CD4-positive, alpha-beta T cell treated with Interleukin-17A for 4 hours (primary cell): ENCODE results near the gene CCDC85A.
"Not testable (repeated sequence)": the region's sequence is repeated elsewhere in the genome, so short reads cannot be mapped to it uniquely, and the experiment has no call there.

ENCODE experiments used
- DNase-seq: peaks from one replicate; pipeline ENCODE4 v3.0.0-alpha.2; 2020; ENCODE audit warnings: mixed read lengths

The CCDC85A gene

DNA sequence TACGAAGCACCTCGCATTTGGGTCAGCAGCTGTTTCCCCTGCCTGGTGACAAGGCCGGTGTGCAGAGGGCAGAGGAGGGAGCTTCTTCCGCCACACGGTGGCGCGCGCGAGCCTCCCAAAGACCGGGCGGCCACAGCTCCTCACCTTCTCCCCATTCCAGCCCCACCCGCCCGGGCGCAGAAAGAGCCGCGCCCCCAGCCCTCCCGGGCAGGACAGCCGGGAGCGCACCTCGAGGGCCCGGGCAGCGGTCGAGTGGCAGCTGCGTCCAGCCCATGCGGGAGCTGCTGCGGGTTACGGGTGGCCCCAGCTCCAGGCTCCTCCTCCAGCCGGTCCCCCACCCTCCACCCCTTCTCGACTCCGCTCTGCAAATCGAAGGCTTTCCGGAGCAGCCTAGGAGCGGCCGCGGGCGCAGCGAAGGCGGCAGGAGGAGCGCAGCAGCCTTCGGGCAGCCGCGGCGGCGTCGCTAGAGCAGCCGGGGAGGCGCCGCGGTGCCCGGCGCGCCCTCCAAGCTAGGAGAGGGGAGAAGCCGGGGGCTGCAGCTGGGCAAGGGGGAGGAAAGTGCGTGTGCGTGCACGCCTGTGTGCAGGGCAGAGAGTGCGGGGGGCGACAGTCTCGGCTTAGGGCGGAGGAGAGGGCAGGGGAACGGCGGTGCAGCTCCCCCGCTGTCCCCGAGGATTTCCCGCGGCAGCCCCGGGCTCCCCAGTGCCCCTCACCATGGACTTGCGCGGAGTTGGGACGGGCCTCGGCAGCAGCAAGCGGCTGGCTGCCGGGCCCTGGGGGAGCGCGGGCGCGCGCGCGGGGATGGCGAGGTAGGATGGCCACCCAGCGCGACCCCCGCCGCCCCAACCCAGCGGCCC is at the start of gene CCDC85A:
CCDC85A (plus strand) TSS at position 348 of the 857 bp plus-strand sequence. CDS start 635 bp downstream, outside the sequence.
- peak; percentile 45 for DNase-seq

DNA sequence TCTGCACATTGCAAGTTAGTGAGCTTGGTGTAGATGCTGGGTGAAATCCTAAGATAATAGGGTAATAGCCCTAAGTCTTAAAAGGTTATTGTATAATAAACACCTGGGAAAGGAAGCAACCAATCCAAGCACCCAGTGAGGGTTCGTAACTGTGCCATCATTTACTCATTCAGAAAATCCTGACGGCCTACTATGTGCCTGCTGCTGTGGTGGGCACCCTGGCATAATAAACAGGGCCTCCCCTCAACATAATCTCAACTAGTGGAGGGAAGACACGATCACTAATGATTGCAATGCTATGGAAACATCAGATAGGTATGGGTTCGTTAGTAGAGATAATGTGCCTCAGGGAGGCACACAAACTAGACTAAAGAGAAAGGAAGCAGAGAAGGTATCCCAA is 48.9 kb upstream of the CCDC85A start:
- no peak for DNase-seq

DNA sequence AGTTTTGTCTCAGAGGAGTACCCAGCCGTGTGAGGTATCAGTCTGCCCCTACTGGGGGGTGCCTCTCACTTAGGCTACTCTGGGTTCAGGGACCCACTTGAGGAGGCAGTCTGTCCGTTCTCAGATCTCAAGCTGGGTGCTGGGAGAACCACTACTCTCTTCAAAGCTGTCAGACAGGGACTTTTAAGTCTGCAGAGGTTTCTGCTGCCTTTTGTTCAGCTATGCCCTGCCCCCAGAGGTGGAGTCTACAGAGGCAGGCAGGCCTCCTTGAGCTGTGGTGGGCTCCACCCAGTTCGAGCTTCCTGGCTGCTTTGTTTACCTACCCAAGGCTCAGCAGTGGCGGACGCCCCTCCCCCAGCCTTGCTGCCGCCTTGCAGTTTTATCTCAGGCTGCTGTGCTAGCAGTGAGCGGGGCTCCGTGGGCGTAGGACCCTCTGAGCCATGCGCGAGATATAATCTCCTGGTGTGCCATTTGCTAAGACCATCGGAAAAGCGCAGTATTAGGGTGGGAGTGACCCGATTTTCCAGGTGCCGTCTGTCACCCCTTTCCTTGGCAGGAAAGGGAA is 41.2 kb upstream of the CCDC85A start:
- DNase-seq = not testable (repeated sequence)

DNA sequence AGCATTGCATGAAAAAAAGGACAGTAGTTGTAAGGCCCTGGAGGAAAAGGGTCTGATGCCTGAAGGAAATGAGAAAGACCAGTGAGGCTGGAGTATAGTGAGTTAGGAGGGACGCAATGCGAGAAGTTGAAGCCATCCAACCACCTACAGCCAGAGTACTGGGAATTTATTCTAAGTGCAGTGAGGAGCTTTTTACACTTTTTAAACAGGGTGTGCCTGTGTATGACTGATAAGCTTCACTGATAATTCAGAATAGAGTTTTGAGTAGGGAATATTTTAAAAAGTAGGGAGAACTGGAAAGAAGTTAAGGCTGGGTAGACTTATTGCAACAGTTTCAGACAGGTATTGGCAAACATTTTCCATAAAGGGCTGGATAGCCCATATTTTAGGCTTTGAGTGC is 35.9 kb upstream of the CCDC85A start:
- DNase-seq = no peak

DNA sequence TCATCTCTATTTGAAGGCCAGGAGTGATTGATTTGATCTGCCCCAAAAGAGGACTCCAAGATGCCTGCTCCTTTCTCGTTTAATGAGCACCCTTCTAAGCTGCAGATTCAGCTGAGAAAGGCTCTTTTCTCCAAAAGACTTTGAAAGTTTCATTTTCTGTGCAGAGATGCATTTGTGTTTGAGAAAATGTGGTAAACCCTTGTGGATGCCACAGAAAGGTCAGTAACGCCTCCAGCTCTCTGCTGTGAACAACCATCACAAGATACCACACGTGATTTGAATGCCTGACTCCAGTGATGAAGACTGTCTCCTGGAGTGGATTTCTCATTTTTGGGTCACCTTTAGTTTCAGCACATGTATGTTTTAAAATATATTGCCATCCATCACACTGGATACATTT is 35.0 kb upstream of the CCDC85A start:
- no peak for DNase-seq

DNA sequence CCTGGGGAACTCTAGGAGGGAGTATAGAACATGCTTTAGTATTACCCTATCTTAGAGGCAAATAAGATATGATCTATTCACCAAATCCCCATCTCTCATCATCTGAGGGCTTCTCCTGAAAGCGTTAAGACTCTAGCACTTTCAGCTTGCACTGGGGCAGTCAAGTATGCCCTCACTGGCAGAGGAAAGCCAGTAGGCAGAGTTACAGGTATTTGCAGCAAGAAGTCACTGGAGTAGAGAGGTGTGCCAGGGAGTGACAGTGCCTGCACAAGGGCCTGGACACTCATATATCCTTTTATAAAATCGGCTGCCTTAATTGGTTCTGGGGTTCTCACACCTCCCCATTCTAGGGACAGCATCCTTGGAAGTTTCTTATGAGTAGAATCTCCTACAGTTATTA is 31.9 kb upstream of the CCDC85A start:
- no peak for DNase-seq

DNA sequence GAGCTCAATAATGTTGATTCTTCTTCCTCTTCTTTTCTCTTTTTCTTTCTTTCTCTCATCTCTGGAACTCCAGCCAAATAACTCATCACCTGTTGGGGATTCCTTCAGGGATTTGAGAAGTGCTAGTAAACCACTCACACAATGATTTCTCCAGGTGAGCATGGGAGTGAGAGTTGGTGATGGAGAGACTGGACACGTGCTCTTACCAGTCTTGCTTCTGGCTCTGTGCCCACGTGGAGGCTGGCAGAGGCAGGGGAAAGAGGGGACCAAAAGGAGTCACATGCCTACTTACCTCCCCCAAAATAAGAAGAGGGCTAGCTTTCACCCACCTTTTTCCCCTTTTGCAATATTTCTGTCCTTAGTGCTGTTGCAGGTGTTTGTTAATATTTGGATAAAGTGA is 28.6 kb upstream of the CCDC85A start:
- no peak for DNase-seq

DNA sequence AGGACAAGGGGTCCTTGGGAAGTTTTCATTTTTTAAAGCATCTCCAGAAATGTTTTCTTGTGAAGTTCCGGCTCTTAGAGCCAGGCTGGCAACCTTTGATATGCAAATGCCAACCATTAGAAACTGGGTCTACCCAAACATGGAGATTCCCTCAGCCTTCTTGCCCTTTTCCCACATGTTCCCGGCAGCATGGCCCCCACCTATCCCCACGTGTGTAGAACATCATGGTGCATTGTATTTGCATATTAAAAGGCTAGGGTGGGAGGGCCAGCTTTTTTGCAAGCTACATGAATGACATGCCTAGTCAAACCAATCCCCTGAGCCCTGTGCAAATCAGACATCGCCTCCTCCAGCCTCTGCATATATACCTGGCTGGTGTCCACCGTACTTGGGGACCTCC is 23.9 kb upstream of the CCDC85A start:
- DNase-seq = not testable (repeated sequence)

DNA sequence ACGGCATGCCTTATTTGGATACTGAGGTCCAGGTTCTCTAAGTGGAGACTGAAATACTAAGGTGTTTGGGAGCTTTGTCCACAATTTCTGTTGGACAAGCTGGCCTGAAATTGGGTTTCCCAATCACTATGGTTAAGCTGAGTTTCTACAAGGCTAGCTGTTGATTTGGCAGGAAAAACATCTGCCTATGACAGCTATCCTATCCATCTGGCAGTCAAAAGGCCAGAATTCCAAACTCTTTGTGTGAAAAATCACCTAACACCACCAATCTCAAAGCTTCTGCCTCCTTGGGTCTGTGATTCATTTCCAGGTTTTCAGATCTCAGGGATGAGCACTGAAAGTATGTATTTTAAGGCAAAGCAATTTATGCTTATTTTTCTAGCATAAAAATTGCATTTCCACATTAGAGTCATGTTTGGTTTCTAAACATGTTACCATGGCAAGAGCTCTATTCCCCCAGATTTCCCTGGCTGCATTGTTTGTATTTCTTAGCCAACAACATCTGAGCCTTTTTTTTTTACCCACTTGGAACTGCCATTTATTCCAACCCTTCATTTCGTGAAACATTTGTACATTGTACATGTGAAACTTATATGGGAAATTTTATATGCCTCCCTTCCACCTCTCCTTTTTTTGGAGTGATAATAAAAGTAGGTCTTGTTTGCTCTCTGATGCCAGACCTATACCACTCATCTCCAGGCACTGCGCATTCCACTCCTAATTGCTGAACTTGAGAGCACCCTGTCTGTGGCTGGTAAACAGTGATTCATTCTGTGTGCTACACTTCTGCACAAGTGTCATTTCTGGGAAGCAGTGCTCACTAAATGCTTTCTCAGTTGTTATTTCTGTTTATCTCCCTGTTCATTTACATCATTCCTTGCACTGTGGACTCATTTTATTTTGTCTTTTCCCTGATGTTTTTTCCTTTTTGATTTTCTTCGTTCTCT is 15.9 kb upstream of the CCDC85A start:
- DNase-seq = no peak

DNA sequence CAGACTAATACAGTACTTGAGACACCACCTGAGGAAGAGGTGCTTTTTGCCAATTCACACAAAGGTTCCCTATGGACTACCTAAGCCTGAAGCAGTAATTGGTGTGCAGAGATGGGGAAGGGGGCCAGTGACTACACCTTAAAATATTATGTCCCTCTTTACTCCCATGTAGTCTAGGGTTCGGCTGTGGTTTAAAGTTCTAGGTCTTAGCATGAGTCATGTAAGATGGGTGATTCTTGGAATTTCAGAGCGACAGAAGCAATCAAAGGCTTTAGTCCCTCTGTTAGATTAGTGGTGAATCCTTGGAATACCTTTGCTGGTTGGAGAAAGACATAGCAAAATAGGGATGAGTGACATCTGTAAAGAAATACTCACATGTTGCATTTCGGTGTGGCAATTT is 14.3 kb upstream of the CCDC85A start:
- DNase-seq = no peak

DNA sequence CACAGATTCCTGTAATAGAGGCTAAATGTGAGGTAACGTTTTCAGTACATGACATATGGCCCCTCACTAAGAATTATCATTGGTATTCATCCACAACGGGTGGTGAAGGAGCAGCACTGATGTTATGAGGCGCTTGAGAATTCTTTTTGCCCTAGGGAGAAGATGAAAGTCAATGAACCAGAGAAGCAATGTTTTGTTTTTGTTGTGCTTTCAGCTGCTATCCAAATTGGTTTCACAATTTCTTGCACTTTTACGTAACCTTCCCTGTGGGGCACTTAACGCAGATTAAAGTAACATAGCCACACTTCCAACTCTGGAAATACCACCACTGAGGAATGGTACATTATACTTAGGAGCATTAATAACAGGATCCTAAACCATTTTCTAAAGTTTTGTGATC is 13.3 kb upstream of the CCDC85A start:
- DNase-seq = no peak

DNA sequence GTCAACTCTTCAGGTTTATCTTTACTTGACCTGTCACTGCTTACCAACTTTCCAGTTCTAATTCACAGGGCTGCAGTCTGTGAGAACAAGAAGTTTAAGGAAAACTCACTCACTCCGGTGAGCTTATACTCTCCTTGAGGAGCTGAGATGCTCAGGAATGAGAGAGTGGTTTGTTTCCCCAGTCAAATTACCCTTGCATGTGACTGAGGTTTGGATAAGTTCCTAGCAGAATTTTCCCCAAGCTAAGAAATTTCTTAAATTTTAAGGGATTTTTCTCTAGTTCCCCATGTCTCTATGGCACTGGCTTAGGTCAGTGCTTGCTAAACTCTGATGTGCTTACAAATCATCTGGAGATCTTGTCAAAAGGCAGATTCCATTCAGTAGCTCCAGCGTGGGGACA is 12.8 kb upstream of the CCDC85A start:
- DNase-seq = no peak

DNA sequence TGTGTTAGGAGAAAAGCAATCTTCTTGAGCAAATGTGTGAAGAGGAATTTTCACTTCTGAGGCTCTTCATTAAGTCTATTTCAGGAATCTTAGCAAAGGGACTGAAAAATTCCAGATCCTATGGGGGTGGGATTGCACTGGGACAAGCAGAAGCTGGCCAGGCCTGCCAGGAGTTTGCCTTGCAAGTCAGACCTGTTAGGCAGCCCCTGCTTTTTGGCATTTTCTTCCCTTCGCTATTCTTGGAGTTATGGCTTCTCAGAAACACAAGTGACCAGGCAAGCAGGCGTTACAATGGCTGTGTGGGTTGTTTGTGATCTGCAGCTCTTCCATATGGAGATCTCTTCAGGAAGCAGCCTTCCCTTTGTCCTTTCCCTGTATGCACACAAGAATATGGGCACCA is 8.0 kb upstream of the CCDC85A start:
- no peak for DNase-seq

DNA sequence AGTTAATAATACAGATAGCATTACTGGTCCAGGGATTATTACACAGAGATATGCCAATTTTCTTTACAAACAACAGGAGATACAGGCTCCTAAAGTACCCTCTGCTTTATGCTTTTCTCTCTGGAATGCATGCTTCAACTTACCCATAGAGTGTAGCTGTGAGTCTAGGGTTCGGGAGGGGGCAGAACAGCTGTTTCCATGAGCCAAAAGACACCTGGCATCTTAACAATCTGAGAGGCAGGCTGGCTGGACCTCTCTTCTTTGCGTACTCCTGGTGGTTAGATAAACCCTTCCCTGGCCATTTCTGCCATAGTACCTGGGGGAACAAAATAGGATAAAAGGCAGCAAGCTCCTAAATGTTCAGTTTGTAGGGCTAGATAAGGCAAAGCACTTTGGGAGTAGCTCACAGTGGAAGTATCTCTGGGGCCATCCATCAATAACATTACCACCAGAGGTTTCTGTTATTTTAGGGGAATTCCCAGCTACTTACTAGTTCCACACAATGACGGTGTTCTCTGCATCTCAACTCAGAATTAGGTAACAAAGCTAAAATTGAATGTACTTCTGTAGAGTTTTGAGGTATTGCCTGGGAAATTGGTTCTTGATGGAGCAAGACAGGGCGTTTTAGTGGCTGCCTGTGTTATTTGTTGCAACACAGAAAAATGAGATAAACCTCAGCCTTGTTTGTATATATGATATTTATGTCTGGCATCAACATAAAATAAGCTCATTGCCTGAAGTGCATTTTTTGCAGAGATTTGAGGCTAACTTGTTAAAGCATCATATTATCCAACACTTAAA is 6.2 kb upstream of the CCDC85A start:
- DNase-seq = no peak

DNA sequence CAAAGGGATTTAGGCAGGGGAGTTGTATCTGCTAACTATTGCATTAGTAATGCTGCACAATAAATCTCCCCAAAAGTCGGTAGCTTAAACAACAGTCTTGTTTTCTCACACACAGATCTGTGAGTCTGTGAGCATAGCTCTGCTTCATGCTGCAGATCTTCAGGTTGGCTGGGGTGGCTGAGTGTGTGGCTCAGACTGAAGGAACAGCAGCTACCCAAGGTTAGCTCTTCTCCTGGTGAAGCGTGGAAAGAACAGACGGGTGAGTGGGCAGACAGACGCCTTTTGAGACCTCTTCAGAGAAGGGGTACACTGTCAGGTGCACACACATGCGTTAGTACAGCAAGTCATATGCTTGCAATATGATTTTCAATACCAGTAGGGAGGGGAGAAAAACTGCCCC is 3.9 kb upstream of the CCDC85A start:
- no peak for DNase-seq

DNA sequence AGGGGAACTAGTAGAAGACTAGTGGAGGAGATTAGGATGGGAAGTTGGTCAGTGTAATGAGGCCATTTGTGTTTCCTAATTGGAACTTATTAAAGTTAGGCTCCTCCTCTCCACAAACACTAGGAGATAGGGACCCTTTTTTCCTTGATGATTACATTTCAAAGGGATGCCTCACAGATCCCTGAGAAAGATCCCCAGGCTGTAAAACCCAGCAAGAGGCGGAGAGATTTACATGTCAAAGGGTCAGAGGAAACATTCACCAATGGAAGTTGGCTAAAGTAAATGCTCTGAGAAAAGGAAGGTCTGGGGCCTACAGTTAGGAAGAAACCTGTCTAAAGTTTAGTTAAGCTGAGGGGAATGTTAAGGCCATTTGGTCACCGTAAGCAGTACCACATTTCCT is 1.4 kb upstream of the CCDC85A start:
- DNase-seq = no peak

DNA sequence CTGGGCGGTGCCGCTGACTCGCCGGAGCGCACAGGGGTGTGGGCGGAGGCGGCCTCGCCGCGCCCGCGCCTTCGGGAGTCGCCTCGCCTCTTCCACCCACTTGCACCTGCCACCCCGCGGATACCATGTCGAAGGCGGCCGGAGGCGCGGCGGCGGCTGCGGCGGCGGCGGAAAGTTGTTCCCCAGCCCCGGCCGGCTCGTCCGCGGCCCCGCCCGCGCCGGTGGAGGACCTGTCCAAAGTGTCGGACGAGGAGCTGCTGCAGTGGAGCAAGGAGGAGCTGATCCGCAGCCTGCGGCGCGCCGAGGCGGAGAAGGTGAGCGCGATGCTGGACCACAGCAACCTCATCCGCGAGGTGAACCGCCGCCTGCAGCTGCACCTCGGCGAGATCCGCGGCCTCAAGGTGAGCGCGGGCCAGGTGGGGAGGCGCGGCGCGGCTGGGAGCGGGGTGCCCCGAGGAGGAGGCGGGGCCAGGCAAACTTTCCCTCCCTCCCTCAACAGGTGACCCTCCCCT is 766 bp downstream of the CCDC85A start:
- DNase-seq = no peak

DNA sequence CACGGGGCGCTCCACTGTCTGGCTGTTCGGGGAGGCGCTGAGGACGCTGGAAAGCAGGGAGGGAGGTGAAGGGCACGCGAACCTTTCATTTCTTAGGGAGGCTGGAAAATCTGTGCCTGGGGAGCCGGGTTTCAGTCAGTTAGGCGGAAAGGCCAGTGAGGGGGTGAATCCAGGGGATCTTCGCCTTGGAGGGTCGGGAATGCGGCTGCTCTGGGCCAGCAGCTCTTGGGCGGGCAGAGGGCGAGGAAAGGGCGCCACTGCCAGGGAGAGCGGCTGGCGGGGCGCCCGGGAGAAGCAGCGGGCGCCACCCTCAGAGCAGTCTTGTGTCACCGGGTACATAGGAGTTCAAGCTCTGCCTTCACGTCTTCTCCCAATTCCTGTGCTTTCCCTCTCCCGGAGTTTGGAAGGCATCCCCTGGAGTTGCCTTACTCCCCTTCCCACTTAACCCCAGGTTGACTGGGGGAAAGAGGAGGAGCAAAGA is 1.4 kb downstream of the CCDC85A start:
- DNase-seq = no peak

DNA sequence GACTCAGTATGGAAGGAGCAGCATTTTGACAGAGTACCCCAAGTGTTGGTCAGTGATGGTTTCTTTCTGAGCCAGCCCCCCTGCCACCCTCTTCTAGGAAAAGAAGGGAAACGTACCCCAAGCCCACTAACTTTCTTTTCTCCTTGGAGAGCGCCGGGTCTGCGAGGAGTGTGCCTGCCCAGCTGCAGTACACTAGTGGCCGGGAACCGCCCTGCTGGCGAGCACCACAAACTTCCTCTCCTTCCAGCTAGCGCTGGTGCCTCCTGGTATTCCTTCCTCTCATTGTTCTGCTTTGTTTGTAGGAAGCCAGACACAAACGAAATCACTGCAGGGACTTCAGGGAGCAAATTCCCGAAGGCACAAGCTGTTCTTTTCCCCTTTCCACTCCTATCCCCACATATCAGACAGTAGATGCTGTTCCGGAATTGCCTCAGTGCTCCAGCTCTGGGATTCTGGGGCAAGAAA is 1.8 kb downstream of the CCDC85A start:
- DNase-seq = no peak

DNA sequence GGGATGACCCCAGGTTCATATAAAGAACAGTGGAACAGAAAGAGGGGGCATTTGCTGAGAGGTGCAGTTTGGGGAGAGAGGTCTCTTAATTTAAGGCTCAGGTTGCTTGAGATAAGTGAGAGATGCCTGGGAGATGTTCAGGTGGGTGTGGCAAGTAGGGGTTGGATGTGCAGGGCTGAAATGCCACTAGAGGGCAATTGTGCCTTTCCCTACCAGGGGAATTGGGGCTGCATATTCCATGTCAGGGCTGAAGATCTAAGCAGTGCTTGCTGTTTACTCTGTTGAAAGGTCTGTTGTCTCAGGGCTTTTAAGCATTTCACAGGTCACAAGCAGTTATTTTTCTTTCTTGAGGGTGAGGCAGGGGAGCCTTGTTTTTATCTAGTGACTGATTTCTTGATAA is 7.8 kb downstream of the CCDC85A start:
- no peak for DNase-seq

DNA sequence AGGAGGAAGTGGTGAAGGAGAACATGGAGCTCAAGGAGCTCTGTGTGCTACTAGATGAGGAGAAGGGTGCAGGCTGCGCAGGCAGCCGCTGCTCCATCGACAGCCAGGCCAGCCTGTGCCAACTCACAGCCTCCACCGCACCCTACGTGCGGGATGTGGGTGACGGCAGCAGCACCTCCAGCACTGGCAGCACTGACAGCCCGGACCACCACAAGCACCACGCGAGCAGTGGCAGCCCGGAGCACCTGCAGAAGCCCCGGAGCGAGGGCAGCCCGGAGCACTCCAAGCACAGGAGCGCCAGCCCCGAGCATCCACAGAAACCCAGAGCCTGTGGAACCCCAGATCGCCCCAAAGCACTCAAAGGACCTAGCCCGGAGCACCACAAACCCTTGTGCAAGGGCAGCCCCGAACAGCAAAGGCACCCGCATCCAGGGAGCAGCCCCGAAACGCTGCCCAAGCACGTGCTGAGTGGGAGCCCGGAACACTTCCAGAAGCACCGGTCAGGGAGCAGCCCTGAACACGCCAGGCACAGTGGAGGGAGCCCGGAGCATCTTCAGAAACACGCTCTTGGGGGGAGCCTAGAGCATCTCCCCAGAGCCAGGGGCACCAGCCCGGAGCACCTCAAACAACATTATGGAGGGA is 9.0 kb downstream of the CCDC85A start:
- DNase-seq = no peak

DNA sequence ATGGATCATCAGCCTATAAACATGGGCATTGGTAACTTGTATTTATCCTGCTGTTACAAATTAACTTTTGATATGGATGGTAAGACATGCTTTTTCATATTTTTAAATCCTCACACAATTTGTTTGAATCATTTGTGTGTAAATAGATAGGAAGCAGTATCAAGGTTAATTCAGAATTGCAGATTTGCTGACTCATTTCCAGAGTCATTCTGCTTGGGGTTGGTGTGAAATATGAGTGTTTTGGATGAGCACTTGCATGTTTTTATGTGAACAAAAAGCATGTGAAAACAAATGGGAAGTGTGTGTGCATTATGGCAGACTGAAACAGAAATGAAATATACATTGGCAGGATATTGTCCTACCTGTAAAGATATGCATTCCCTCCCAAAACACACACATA is 11.8 kb downstream of the CCDC85A start:
- DNase-seq = no peak
